Measurements from ENCODE around the gene RNGTT.

DNA sequence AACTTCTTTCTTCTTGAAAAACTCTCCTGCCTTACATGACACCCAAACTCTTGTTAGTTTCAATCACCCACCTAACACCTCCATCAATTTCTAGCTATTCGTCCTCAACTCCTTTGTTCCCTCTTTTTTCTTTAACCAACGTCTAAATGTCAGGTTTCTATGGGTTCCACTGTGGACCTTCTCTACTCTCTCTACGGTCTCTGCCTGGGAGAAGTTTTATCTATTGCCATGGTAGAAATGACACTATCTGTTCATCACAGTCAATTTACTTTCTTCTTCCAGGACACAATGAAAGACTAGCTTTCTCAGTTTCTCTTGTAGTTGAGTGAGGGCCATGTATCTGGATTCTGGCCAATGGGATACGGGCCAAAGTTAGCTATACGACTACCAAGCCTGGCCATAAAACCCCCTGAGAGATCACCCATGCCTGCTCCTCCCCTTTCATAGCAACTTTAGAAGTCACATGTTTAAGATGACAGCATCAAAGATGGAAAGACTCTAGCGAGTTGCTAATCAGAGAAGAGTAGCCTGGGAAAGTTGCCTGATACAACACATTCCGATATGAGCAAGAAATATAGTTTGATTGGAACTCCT lies 17.9 kb downstream of the RNGTT start:
- TF ChIP-seq CTCF (conservative IDR thresholded peaks at IDR 0.05) (no peak), ZFX (IDR thresholded peaks at IDR 0.05) (no peak)

Measured in C4-2B (cell line).